Measurements from ENCODE around the gene SUMO3. TPM values are rescaled to one million over a fixed set of nuclear protein-coding genes. Genes with fewer than 3 reads are reported as not detected.

Gene SUMO3
- total and polyA plus RNA-seq, 2 of the 4 experiments (the other 2 are of a cell fraction), result 64.9 to 101 TPM

GRCh38 chr21:44834231-44834950 lies 16.5 kb upstream of the SUMO3 start:
- Histone ChIP-seq H3K9ac (ENCODE audit: low read depth, low read length) (no peak overlapping the region), H3K14ac (replicated peaks; ENCODE audit: low read depth, low read length) (no peak overlapping the region), H3K4ac (ENCODE audit: low read depth, low read length) (no peak overlapping the region), H3K36me3 (ENCODE audit: control insufficient read depth, insufficient read depth, low read length) (no peaks in the 10 kb centered on the region), H3K79me1 (ENCODE audit: low read depth in 1 of 2, low read length in 2 of 2) (no peaks in the 10 kb centered on the region), H3K4me2 (ENCODE audit: low read depth, low read length) (no peak overlapping the region), H3K9me1 (ENCODE audit: insufficient read depth, low read length) (no peaks in the 10 kb centered on the region), H3K9me3 (ENCODE audit: control insufficient read depth, insufficient read depth, low read length) (peaks cover 8% of the 10 kb centered on the region), H4K5ac (ENCODE audit: low read depth, low read length) (no peak overlapping the region), H2BK20ac (ENCODE audit: low read depth, low read length) (no peak overlapping the region), H2AK9ac (replicated peaks; ENCODE audit: low read depth, low read length, poor library complexity) (no peak overlapping the region), H3K4me3 (ENCODE audit: insufficient read depth, low read depth, low read length) (no peak overlapping the region), H3K18ac (ENCODE audit: low read depth, low read length) (no peak overlapping the region), H2BK120ac (ENCODE audit: low read depth, low read length) (no peak overlapping the region), H2BK5ac (ENCODE audit: low read depth, low read length, poor library complexity, severe bottlenecking) (no peak overlapping the region), H3K27me3 (ENCODE audit: control insufficient read depth, insufficient read depth, low read length) (peaks cover 20% of the 10 kb centered on the region), H3K4me1 (ENCODE audit: control insufficient read depth, insufficient read depth, low read length) (peaks cover 5% of the 10 kb centered on the region; the same call in 1 of the 2 replicates), H2BK15ac (ENCODE audit: low read depth, low read length) (no peak overlapping the region), H3K56ac (ENCODE audit: extremely low read depth, insufficient read depth, low read length) (no peak overlapping the region), H4K20me1 (ENCODE audit: insufficient read depth, low read length) (no peaks in the 10 kb centered on the region), H2AFZ (replicated peaks; ENCODE audit: low read length, poor library complexity) (peak overlapping the region; percentile 8), H4K8ac (ENCODE audit: low read depth in 2 of 2, low read length in 2 of 2) (no peak overlapping the region), H3K27ac (ENCODE audit: insufficient read depth, low read length) (no peak overlapping the region), H4K91ac (ENCODE audit: insufficient read depth, low read depth, low read length) (no peak overlapping the region), H3K23ac (ENCODE audit: low read depth, low read length) (no peak overlapping the region), H2AK5ac (ENCODE audit: low read depth, low read length) (no peak overlapping the region)
- DNase-seq (no peak), ATAC-seq (ENCODE audit: low read depth) (no peak)
- dilution Hi-C loops (cut with HindIII; ENCODE audit: low sequenced_read_pairs, unreplicated experiment) (no loop called here), in situ Hi-C loops (cut with MboI; ENCODE audit: low sequenced_read_pairs) (no loop called here), intact Hi-C loops (cut with micrococcal nuclease) (loop anchor here (1.0 kb wide), 1 partner anchor 12 kb away; no protein-coding TSS in a partner anchor)
- ChIA-PET POLR2A (ENCODE audit: unreplicated experiment) (no interaction called here), CTCF (no interaction called here)
- 80% methylated on average over 12 of the region's 26 CpGs; no CpG with 5 or more reads in 1 of the 2 experiments for WGBS, 2 experiments (ENCODE audit: extremely low coverage in 2 of 2, insufficient read length in 1 of 2)
- TF ChIP-seq RFX5 (IDR thresholded peaks at IDR 0.05; ENCODE audit: low read depth, low read length), result no peak
- TF ChIP-seq, protein P1, sequence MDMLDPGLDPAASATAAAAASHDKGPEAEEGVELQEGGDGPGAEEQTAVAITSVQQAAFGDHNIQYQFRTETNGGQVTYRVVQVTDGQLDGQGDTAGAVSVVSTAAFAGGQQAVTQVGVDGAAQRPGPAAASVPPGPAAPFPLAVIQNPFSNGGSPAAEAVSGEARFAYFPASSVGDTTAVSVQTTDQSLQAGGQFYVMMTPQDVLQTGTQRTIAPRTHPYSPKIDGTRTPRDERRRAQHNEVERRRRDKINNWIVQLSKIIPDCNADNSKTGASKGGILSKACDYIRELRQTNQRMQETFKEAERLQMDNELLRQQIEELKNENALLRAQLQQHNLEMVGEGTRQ (IDR thresholded peaks at IDR 0.05; ENCODE audit: low read depth, low read length), result no peak
- no peak for TF ChIP-seq CHD1 (IDR thresholded peaks at IDR 0.05; ENCODE audit: low read depth, low read length)
- no peak for TF ChIP-seq MAFK (IDR thresholded peaks at IDR 0.05; ENCODE audit: low read depth, low read length)
- TF ChIP-seq CTCF (conservative IDR thresholded peaks at IDR 0.05; ENCODE audit: low read depth, low read length), result no peak
- TF ChIP-seq FOS (IDR thresholded peaks at IDR 0.05; ENCODE audit: low read depth, low read length), result no peak
- no peak for TF ChIP-seq POLR2A (IDR thresholded peaks at IDR 0.05; ENCODE audit: low read depth, low read length)
- TF ChIP-seq MXI1 (IDR thresholded peaks at IDR 0.05; ENCODE audit: borderline replicate concordance, low read depth, low read length), result no peak
- no peak for TF ChIP-seq BHLHE40 (IDR thresholded peaks at IDR 0.05; ENCODE audit: low read depth, low read length)
- TF ChIP-seq NFE2L2 (IDR thresholded peaks at IDR 0.05; ENCODE audit: low read depth, low read length), result no peak
- TF ChIP-seq MAZ (IDR thresholded peaks at IDR 0.05; ENCODE audit: borderline replicate concordance, low read depth, low read length), result no peak
- TF ChIP-seq CEBPB (IDR thresholded peaks at IDR 0.05; ENCODE audit: low read depth, low read length), result no peak
- no peak for TF ChIP-seq RCOR1 (IDR thresholded peaks at IDR 0.05; ENCODE audit: insufficient replicate concordance, low read length)
- TF ChIP-seq, protein P2, sequence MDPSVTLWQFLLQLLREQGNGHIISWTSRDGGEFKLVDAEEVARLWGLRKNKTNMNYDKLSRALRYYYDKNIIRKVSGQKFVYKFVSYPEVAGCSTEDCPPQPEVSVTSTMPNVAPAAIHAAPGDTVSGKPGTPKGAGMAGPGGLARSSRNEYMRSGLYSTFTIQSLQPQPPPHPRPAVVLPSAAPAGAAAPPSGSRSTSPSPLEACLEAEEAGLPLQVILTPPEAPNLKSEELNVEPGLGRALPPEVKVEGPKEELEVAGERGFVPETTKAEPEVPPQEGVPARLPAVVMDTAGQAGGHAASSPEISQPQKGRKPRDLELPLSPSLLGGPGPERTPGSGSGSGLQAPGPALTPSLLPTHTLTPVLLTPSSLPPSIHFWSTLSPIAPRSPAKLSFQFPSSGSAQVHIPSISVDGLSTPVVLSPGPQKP (IDR thresholded peaks at IDR 0.05; ENCODE audit: borderline replicate concordance, low read depth, low read length), result no peak
- no peak for TF ChIP-seq SMC3 (IDR thresholded peaks at IDR 0.05; ENCODE audit: low read depth, low read length)
- TF ChIP-seq RAD21 (IDR thresholded peaks at IDR 0.05; ENCODE audit: low read length), result no peak
- no TSS peak for BruUV-seq (replicated peaks)

All from IMR-90 (cell line).